NCI-H69 (cell line): ENCODE data around the gene CEACAM20.
"Not testable (repeated sequence)": the region's sequence is repeated elsewhere in the genome, so short reads cannot be mapped to it uniquely, and the experiment has no call there.

Experiments used
- DNase-seq: peaks from one replicate; lab custom pipeline; 2025; lab: John Stamatoyannopoulos, UW

The CEACAM20 gene

DNA sequence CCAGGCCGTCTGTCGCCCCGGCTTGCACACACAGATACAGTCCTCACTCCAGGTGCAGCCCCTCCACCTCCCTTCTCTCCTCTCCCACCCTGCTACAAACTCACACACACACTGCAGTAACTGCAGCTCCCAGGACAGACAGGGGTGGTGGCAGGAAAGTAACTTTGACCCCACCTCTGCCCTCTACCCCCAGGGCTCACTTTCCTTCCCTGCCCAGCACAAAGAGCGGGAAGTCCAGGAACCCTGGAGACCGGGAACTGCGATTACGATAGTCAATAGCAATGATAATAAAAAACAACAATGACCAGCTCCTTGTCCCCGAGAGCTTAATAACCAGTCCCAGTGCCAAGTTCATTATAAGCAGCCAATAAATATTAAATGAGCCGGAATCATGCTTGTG is at the start of gene CEACAM20:
Gene CEACAM20, minus strand, starts transcription at position 140 of the 400 bp plus-strand sequence. CDS start 166 bp downstream, outside the sequence.
- DNase-seq: peak; percentile 42

DNA sequence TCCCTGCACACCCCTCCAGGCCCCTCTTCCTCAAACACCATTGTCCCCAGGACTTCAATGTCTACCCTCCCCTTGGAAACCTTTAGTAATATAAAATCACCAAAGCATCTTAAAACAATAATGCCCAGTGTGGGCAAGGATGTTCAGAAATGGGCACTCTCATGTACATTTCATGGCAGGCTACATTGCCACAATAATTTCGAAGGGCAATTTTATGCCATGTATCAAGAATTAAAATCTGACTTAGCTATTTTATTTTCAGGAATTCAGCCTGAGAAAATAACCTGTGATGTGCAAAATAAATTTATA is 48.0 kb upstream of the CEACAM20 start:
- DNase-seq: no peak

DNA sequence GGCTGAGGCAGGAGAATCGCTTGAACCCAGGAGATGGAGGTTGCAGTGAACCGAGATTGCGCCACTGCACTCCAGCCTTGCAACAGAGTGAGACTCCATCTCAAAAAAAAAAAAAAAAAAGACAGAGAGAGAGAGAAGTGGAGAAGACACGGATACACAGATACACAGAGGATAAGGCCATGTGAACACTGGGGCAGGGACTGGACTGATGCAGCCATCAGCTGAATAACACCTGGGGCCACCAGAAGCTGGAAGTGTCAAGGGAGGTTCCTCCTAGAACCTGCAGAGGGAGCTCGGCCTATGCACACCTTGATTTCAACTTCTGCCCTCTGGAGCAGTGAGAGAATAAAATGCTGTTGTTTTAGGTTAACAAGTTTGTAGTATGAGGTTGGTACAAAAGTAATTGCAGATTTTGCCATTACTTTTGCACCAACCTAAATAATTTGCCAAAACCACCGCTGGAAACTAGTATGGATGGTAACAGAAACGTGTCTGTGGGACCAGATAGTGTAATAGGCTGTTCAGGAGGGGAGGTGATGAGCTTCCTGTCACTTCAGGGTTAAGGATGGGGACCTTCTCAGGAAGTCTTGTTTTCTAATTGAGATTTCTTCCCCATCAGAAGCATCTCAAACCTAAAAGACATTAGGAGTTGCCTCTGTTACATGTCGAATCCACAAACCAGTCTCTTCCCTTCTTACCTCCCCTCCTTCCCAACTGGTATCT is 47.5 kb upstream of the CEACAM20 start:
- DNase-seq: peak; percentile 77

DNA sequence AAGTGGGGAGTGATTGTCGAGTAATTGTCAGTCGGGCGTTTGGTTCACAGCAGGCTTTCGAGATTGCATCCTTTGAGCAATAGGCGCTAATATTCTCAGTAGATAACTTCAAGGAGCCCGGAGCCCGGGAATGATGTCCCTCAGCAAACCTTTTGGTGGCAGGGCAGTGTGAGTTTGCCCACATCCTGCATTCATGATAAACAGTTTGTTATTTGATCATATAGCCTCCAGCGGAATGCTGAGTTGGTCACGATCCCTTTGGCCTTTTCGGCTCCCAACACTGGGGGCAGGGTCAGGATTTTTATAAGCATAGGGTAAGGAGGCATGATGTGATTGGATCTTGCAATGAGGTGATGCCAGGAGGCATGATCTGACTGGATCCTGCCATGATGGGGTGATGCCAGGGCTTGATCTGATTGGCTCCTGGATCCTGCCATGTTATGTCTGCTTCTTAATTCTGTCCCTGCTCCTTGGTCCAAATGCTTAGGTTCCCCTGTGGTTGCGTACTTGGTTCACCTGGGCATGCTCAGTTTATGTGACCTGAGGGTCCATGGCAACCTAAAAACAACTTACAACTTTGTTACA is 45.7 kb upstream of the CEACAM20 start:
- no peak for DNase-seq

DNA sequence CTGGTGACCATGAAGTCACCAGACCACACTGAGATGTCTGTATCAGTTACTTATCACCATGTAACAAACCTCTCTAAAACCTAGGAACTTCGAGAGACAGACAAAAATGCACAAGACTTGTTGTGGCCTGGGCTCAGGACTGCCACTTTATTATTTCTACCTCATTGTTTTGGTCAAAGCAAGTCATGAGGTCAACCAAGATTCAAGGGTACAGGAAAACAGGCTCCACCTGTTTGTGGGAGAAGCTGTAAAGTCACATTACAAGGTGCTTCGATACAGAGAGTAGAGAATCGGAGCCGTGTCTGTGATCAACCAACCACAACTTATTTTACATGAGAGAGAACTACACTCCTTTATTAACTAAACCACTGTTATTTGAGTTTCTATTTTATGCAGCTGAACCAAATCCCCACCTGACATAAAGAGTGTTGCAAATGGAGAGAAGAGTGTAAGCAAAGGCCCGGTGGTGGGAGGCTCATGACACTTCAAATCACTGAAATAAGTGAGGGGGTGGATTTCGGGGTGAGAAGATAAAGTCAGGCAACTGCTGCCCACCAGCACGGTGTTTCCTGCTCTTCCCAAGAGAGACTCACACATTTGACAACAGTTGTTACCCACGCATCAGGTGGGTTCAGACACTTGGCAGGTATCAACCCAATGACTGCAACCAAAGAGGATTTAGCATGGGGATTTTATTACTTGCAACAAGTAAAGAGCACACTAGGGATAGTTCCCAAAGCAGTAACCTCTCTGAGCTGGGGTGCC is 44.9 kb upstream of the CEACAM20 start:
- no peak for DNase-seq

DNA sequence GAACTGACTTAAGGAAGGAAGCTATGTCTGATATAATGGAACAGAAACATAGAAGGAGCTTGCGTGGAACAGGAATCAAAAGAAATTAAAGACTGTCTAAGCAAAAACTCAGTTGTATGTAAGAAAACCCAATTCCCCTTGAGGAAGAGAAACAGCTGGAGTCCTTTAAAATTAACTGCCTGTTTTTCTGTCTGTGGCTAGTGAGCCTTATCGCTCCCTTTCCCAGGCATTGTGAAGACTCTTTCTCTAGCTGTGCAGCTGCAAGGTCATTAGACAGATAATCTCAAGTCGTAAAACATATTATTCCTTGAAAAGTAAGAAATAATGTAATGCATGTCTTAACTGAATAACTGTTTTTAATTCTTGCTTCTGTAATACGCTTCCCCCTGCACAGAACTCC is 44.2 kb upstream of the CEACAM20 start:
- no peak for DNase-seq

DNA sequence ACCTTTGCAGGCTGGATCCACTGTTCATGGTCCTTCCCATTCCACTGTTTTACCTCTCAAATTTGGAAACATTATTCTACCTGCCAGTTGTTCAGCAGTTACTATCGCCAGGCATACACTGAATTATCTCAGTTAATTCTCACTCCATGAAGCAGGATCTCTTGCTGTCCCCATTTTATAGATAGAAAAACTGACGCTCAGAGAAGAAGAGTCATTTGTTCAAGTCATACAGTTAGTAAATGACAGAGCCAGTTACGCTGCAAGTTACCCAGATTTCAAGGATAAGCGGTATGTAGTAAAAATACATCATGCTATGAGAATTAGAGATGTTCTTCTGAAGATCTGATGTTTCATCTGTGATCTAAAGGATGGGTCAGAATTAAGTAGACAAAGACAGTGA is 43.7 kb upstream of the CEACAM20 start:
- no peak for DNase-seq

DNA sequence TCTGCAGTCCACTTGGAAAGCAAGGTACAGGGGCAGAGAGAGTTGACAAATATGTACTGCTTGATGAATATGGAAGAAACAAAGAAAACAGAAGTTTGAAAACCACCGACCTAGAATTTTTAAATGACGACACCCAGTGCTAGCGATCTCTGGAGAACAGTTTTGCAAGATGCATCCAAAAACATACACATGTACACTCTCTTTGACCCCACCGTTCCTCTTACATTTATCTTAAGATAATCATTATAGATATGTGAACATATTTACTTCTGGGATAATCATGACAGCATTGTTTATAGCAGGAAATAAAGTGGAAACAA is 43.1 kb upstream of the CEACAM20 start:
- no peak for DNase-seq

DNA sequence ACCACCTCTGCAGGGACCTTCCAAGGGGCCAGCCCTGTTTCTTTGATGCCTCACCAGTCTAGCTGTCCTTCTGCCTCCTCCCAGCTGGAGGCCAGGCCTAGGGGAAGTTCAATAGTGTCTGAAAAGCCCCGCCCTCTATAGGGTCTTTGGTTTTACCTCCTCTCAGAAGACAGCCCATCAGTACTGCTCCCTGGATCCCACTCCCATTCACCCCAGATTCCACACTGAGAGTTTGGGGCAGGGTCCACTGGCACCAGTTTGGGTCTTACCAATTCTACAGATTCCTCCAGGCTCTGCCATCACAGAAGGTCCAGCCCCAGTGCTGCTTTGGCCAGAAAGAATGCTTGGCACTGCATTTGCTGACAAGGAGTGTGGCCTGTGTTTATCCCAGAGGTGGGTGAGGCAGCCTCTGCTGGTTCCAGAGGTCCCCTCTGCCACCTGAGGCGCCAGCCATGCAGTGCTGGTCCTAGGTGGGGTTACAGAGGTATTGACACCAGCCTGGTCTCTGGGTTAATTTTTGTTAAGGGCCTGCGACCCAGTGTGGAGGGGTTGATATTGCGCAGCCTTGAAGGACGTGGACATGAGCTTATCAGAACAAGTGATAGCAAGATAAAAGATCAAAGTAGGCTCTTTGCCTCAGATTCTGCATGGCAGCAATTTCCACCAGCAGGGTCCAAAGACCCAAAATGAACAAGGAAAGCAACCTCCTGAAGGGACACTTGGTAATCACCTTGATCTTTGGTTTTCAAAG is 42.5 kb upstream of the CEACAM20 start:
- no peak for DNase-seq

DNA sequence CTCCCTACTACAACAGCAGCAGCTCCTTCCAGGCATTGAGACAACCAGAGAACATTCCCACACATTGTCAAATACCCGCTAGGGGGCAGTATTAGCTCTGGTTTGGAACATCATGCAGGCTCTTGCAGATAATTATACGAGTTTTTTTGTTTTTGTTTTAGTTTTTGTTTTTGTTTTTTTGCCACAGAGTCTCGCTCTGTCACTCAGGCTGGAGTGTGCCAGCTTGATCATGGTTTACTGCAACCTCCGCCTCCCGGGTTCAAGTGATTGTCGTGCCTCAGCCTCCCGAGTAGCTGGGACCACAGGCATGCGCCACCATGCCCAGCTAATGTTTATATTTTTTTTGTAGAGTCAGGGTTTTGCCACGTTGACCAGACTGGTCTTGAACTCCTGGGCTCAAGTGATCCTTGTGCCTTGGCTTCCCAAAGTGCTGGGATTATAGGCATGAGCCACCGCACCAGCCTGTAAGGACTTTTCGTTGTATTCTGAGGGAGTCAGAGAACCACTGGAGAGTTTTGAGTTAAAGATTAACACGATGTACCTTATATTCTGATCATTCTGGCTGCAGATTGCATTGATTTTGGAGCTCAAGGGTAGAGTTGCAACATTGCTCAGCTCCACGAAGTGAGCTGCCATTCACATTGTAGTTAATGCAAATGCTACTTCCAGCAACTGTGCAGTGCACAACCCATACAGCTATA is 41.7 kb upstream of the CEACAM20 start:
- peak; percentile 78 for DNase-seq

DNA sequence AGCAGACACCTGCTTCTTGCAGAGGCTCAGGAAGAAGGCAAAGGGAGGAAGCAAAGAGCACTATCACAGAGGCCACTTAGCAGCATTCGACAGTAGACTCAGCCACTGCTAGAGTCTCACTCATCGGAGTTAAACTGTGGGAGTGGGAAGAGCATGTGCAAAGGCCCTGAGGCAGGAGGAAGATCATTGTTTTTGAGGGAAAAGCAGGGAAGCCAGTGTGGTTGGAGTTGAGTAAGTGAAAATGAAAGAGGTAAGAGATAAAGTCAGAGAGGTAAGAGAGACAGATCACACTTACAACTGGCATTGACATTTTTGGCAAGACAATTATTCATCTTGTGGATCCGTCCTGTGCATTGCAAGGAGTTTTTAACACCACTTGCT is 41.1 kb upstream of the CEACAM20 start:
- no peak for DNase-seq

DNA sequence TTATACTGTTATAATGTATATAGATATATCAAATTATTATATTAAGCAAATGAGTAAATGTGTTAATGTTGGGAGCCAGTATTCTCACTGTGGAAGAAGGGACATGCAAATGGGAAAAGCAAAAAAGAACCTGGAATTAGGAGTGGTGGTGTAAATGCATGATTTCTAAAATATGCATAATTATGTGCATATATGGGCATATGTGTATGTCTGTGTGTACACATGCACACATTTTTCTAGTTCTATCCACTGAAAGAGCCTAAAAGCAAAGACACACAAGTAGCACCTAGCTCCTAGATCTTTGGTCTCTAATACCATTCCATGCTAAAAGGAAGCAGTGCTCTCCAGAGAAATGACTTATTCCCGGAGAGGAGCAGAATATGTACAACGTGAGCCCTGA is 38.3 kb upstream of the CEACAM20 start:
- DNase-seq: no peak

DNA sequence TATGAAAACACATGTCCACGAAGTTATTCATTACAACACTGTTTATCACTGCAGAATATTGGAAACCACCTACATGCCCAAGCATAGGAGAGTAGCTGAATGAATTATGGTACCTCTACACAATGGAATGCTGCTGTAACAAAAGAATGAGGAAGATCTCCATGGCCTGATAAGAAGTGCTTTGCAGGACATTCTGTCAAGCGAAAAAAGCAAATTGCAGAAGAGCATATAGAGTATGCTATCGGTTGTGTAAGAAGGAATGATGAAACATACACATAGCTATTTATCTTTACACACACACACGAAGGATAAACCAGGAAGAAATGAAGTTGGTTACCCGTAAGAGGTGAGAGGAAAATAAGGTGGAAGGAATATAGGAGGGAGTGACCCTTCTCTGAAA is 37.5 kb upstream of the CEACAM20 start:
- DNase-seq: no peak

DNA sequence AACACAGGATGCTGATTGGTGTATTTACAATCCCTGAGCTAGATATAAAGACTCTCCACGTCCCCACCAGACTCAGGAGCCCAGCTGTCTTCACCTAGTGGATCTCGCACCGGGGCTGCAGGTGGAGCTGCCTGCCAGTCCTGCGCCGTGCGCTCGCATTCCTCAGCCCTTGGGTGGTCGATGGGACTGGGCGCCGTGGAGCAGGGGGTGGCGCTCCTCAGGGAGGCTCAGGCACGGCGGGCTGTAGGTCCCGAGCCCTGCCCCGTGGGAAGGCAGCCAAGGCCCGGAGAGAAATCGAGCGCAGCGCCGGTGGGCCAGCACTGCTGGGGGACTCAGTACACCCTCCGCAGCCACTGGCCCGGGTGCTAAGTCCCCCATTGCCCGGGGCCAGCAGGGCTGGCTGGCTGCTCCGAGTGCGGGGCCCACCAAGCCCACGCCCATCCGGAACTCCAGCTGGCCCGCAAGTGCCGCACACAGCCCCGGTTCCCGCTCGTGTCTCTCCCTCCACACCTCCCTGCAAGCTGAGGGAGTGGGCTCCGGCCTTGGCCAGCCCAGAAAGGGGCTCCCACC is 33.7 kb upstream of the CEACAM20 start:
- not testable (repeated sequence) for DNase-seq

DNA sequence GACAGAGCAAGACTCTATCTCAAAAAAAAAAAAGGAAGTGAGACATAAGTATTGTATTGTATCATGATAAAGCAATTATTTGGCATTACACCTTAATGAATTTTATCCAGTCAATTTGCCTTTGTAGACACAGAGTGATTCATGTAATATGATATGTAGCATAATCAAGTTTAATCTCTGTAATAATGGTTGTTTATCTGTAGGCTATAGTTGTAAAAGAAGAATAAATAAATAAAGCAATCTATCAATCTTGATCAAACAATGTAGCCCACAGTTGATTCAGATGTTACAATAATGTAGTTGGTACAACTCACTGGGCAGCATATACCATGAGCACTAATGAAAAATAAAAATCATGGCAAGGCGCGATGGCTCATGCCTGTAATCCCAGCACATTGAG is 28.5 kb upstream of the CEACAM20 start:
- peak; percentile 45 for DNase-seq

DNA sequence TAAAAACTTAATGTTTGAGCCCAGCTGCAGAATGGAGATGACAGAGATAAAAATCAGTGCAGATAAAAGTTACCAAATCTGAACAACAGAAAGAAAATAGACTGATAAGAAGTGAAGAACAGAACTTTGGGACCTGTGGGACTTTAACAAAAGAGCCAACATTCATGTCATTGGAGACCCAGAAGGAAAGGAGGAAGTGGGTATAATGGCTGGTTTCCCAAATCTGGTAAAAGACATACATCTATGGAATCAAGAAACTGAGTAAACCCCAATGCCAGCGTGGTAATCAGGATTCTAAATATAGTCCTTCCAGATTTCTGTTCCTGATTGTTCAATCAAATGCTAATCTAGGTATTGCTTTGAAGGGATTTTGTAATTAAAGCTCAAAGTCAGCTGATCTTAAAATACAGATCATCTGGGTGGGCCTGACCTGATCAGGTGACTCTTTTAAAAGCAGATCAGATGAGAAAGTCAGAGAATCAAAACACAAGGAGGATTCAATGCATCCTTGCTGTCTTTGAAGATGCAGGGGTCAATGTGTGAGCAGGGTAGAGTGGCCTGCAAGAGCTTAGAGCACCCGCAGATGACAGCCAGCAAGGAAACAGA is 25.3 kb upstream of the CEACAM20 start:
- no peak for DNase-seq

DNA sequence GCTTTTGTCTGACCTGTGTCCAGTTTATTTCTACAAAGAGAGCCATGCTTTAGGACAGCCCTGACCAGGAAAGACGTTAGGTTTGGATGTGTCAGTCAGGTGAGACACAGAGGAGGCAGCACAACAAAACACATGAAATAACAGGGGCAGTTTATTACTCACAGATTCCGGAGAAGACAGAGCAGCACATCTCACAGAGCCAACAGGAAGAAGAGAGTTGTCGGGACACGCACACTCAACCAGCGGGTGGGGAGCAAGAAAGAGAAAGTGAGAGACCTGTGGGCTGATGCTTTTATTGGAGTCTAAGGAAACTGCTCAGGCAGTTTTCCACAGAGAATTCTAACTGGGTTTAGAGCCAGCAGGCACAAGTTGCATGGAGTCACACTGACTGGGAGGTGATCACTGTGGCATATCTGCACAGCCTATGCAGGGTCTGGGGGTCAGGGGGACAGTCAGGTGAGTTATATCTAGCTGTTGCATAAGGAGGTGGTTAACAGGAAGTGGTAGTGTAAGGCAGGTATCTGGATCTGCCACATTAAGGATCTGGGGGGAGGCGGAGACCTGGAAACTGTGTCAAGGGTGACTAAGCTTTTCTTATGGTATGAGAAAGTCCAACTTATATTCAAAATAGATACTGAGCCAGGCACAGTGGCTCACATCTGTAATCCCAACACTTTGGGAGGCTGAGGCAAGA is 24.1 kb upstream of the CEACAM20 start:
- DNase-seq: no peak

DNA sequence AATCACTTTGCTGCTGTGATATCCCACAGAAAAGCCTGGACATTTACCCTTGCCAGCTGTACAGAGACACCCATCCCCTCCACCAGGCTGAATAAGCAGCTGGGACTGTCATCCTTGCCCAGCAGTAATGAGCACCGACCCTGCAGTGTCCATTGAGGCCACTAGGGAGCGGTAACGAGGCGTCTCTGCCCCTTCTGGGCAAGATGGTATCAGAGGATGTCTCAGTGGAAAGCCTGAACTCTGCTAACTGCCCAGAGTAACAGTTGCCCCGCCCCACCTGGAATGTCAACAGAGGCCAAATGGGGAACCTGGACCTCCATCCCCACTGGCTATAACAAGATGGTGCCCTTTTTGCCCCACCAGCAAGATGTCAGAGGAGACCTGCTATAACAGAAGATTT is 22.8 kb upstream of the CEACAM20 start:
- peak; percentile 60 for DNase-seq

DNA sequence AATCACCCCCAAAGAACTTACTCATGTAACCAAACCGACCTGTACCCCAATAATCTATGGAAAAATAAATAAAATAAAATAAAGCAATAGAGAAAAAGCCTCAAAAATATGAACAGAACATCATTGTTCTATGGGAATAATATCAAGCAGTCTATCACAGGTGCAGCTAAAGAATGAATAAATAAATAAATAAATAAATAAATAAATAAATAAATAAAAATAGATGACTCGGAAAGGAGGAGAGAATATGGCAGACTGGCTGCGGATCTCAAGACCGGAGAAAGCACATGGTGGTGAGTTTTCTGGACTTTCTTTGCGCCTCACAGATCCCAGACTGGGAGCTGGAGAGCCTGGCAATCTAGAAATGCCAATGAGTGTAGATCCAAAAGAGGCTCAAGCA is 22.4 kb upstream of the CEACAM20 start:
- no peak for DNase-seq

DNA sequence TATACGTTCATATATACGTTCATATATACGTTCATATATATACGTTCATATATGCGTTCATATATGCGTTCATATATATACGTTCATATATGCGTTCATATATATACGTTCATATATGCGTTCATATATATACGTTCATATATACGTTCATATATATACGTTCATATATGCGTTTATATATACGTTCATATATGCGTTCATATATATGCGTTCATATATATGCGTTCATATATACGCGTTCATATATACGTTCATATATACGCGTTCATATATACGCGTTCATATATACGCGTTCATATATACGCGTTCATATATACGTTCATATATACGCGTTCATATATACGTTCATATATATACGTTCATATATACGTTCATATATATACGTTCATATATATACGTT is 21.5 kb upstream of the CEACAM20 start:
- not testable (repeated sequence) for DNase-seq

DNA sequence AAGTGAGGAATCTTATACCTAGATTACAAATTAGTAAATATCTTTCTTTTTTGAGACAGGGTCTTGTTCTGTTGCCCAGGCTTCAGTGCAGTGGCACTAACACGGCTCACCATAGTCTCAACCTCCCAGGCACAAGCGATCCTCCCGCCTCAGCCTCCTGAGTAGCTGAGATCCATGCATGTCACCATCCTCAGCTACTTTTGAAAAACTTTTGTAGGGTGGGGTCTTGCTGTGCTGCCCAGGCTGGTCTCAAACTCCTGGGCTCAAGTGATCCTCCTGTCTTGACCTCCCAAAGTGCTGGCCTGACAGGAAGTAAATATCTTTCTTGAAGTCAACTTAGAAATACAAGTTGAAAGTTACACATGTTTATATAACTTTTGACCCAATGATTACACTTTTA is 20.0 kb upstream of the CEACAM20 start:
- no peak for DNase-seq
